NCI-H1092 (cell line): Measurements from ENCODE around the gene SKIL.
"Not testable (repeated sequence)": the region's sequence is repeated elsewhere in the genome, so short reads cannot be mapped to it uniquely, and the experiment has no call there.

ENCODE experiments used
- DNase-seq: peaks from one replicate; lab custom pipeline; 2025; lab: John Stamatoyannopoulos, UW

The SKIL gene

GRCh38 chr3:170357176-170358041 is at the start of gene SKIL:
TSS of gene SKIL (plus strand) at chr3:170357715. CDS start at chr3:170360332, 2,617 bp downstream.
- peak; percentile 91 for DNase-seq

- no peak for DNase-seq
Observed at GRCh38 chr3:170309046-170309445, 48.5 kb upstream of the SKIL start.

- no peak for DNase-seq
Observed at GRCh38 chr3:170317954-170318353, 39.6 kb upstream of the SKIL start.

- no peak for DNase-seq
Observed at GRCh38 chr3:170320461-170321121, 36.9 kb upstream of the SKIL start.

- DNase-seq, result no peak
Observed at GRCh38 chr3:170321321-170322034, 36.0 kb upstream of the SKIL start.

- no peak for DNase-seq
Observed at GRCh38 chr3:170322566-170323269, 34.8 kb upstream of the SKIL start.

- DNase-seq, result no peak
Observed at GRCh38 chr3:170323331-170323730, 34.2 kb upstream of the SKIL start.

- no peak for DNase-seq
Observed at GRCh38 chr3:170324962-170325361, 32.6 kb upstream of the SKIL start.

- no peak for DNase-seq
Observed at GRCh38 chr3:170327040-170327808, 30.3 kb upstream of the SKIL start.

- not testable (repeated sequence) for DNase-seq
Observed at GRCh38 chr3:170327868-170328548, 29.5 kb upstream of the SKIL start.

- no peak for DNase-seq
Observed at GRCh38 chr3:170330366-170330765, 27.1 kb upstream of the SKIL start.

- no peak for DNase-seq
Observed at GRCh38 chr3:170331143-170331542, 26.4 kb upstream of the SKIL start.

GRCh38 chr3:170337420-170337819 is 20.1 kb upstream of the SKIL start:
- DNase-seq, result no peak

GRCh38 chr3:170338690-170339340 is 18.7 kb upstream of the SKIL start:
- DNase-seq, result no peak

- DNase-seq, result not testable (repeated sequence)
Observed at GRCh38 chr3:170342273-170342672, 15.2 kb upstream of the SKIL start.

- DNase-seq, result not testable (repeated sequence)
Observed at GRCh38 chr3:170343859-170344258, 13.7 kb upstream of the SKIL start.

GRCh38 chr3:170344971-170345370 is 12.5 kb upstream of the SKIL start:
- no peak for DNase-seq

GRCh38 chr3:170346481-170347392 is 10.8 kb upstream of the SKIL start:
- DNase-seq, result no peak
